RCC 7860 (cell line): ENCODE data around the gene GP5.

Source experiments
- DNase-seq: peaks from one replicate; pipeline ENCODE4 v3.0.0-alpha.2; 2015; ENCODE audit warnings: low spot score
- FAIRE-seq: peaks from 2 replicates; lab custom pipeline; 2012; peaks lifted over from hg19 to GRCh38; lab: Jason Lieb, UNC

GP5 gene

DNA sequence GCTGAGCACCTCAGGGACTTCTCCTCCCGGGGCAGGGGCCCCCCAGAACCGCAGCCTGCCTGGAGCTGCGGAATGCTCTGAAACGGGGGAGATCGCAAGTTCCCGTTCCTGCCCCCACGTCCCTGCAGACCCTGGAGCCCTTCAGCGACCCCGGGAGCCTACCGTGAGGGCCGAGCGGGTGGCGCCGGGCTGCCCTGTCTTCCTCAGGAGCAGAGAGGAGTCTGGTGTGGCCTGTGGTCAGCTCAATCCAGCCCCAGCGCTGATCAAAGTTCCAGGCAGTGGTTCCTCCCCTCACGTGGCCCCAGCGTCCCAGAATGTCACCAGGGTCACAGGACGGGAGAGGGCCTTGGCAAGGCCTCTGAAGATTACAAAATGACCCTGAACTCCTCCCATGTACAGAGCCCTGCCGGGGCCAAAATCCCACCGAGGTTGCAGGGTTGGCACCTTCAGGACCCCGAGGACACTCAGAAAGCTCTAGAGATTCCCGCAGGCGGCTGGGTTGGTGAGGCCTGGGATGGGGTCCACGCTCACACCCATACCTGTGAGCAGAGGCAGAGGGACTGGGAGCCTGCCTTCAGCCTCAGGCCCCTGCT lies 47.9 kb downstream of the GP5 start, which contains the start of gene CPN2:
CPN2 (minus strand) TSS at position 249 of the 593 bp plus-strand sequence. CDS start 8,626 bp downstream, outside the sequence.
- FAIRE-seq (no peak), DNase-seq (no peak)

DNA sequence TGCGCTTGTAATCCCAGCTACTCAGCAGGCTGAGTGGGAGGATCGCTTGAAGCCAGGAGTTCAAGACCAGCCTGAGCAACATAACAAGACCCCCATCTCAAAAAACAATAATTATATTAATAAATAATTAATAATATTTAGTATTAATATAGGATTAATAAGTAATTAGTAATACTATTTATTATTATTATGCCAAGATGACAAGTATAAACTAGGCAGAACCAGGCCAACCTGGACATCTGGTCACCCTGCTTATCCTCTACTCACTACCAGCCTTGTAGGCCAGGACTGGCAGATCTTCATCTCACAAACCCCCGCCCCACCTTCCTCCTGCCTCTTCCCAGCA lies 48.4 kb downstream of the GP5 start:
- FAIRE-seq: no peak
- DNase-seq: no peak

DNA sequence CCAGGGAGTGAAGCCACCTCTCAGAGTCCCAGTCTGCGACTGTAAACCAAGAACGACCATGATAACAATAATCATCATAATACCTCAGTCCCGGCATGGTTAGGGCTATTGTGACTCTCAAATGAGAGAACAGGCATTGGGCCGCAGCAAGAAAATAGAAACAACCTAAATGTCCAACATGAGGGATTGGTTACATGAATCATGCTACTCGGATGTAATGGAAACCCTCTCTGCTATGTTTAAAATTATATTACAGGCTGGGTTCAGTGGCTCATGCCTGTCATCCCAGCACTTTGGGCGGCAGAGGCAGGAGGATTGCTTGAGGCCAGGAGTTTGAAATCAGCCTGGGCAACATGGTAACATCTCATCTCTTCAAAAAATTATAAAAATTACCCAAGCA lies 50.7 kb downstream of the GP5 start:
- DNase-seq (no peak), FAIRE-seq (no peak)

DNA sequence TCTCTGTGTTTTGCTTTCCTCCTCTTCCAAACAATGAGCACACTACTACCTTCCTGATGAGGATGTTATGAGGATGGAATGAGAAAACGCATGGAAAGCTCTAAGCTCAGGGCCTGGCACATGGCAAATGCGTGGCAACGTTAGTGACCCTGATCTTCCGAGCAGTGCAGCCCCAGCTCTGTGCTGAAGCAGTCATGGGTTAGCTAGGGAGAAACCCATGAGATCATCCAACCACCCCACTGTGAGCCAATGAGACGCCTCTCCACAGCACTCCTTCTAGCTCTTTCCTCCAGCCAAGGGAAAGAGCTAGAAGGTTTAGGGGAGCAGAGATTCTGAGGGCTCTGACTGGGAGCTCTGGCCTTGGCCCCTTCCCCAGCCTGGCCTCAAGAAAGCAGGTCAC lies 52.4 kb downstream of the GP5 start:
- FAIRE-seq: no peak
- DNase-seq: no peak

DNA sequence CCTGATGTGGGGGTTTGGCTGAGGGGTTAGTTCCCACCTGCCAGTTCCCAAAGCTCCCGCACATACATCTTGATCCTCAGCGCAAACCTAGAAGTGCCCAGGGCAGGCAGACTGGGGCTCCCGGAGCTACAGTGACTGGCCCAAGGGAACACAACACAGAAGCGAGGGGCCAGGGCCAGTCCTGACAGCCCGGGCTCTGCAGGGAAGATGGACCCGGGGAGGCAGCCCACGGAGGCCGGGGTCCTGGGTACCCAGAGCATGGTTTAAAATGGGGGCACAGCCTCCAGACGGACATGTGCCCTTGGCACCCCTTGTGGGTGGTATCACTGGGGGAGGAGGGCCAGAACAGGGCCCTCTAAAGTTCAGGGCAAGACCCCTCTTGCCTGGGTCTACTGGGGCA lies 53.0 kb downstream of the GP5 start:
- FAIRE-seq: no peak
- DNase-seq: no peak
